WTC11 (cell line): ENCODE results near the gene FHIT. TPM values are rescaled to one million over a fixed set of nuclear protein-coding genes. Genes with fewer than 3 reads are reported as not detected.

Source experiments
- ATAC-seq: fragments of 200-7000 bp; cut with Tn5 transposase; 2 replicates; pipeline ENCODE4 v1.10.0; 2021; ENCODE audit warnings: mild to moderate bottlenecking, moderate library complexity
- CTCF ChIA-PET: fragments of 300-600 bp; sonication (Branson Sonifier 250); formaldehyde crosslinking; loops from one replicate; lab custom pipeline; 2021; ENCODE audit warnings: antibody characterized with exemption; lab: Charles Lee
- POLR2A ChIA-PET: fragments of 350-600 bp; sonication (Branson Sonifier 250); formaldehyde crosslinking; loops from one replicate; lab custom pipeline; 2021; ENCODE audit warnings: antibody characterized with exemption; lab: Charles Lee
- DNase-seq: peaks from one replicate; pipeline ENCODE4 v3.0.0; 2021; ENCODE audit warnings: low spot score
- H3K27ac Mint-ChIP-seq: 2 replicates; pipeline ENCODE4 v1.8.0; 2021; ENCODE audit warnings: mixed read lengths
- H3K27me3 Mint-ChIP-seq: 2 replicates; pipeline ENCODE4 v1.8.0; 2021; ENCODE audit warnings: low read depth, mild to moderate bottlenecking, moderate library complexity, mixed read lengths
- H3K36me3 Mint-ChIP-seq: 2 replicates; pipeline ENCODE4 v1.8.0; 2021; ENCODE audit warnings: mixed read lengths
- H3K4me1 Mint-ChIP-seq: 2 replicates; pipeline ENCODE4 v1.8.0; 2022; ENCODE audit warnings: mixed read lengths
- H3K4me3 Mint-ChIP-seq: 2 replicates; pipeline ENCODE4 v1.8.0; 2021; ENCODE audit warnings: mild to moderate bottlenecking, moderate library complexity, mixed read lengths
- H3K9me3 Mint-ChIP-seq: 2 replicates; pipeline ENCODE4 v1.8.0; 2021; ENCODE audit warnings: mixed read lengths
- AR ChIP-seq: fragments of 250-450 bp; sonication (Bioruptor Pico); IDR thresholded peaks from 2 replicates; pipeline ENCODE4 v1.9.0; 2021; ENCODE audit warnings: mild to moderate bottlenecking
- ATF2 ChIP-seq: sonication (generic); formaldehyde crosslinking; IDR thresholded peaks from 2 replicates; pipeline ENCODE4 v1.8.1; 2022; ENCODE audit warnings: low read depth, missing genetic modification reagents, borderline replicate concordance
- CREB1 ChIP-seq: sonication (generic); formaldehyde crosslinking; IDR thresholded peaks from 2 replicates; pipeline ENCODE4 v1.8.0; 2023; ENCODE audit warnings: mild to moderate bottlenecking, missing genetic modification reagents
- ELF4 ChIP-seq: sonication (generic); formaldehyde crosslinking; IDR thresholded peaks from 2 replicates; pipeline ENCODE4 v1.8.1; 2022; ENCODE audit warnings: low read depth, mild to moderate bottlenecking, moderate library complexity, missing genetic modification reagents
- FOXJ3 ChIP-seq: sonication (generic); formaldehyde crosslinking; IDR thresholded peaks from 2 replicates; pipeline ENCODE4 v1.9.0; 2021; ENCODE audit warnings: missing genetic modification reagents, mild to moderate bottlenecking, borderline replicate concordance
- GRHL2 ChIP-seq: fragments of 250-450 bp; sonication (Bioruptor Pico); IDR thresholded peaks from 2 replicates; pipeline ENCODE4 v1.8.0; 2022; ENCODE audit warnings: mild to moderate bottlenecking, moderate library complexity; ENCODE audit not compliant: insufficient replicate concordance, severe bottlenecking
- GTF2I ChIP-seq: fragments of 250-450 bp; sonication (Bioruptor Pico); conservative IDR thresholded peaks from 2 replicates; pipeline ENCODE4 v1.4.0; 2021; ENCODE audit warnings: mild to moderate bottlenecking
- IRF1 ChIP-seq: sonication (generic); formaldehyde crosslinking; IDR thresholded peaks from 2 replicates; pipeline ENCODE4 v1.8.0; 2023; ENCODE audit warnings: missing genetic modification reagents
- IRF2 ChIP-seq: sonication (generic); formaldehyde crosslinking; IDR thresholded peaks from 2 replicates; pipeline ENCODE4 v1.8.0; 2022; ENCODE audit warnings: low read depth, missing genetic modification reagents, borderline replicate concordance
- JAZF1 ChIP-seq: fragments of 250-450 bp; sonication (Bioruptor Pico); IDR thresholded peaks from 2 replicates; pipeline ENCODE4 v1.9.0; 2021; ENCODE audit warnings: moderate library complexity, mild to moderate bottlenecking, inconsistent platforms
- MAX ChIP-seq: sonication (generic); formaldehyde crosslinking; IDR thresholded peaks from 2 replicates; pipeline ENCODE4 v1.8.0; 2022; ENCODE audit warnings: mild to moderate bottlenecking, missing genetic modification reagents
- MLX ChIP-seq: sonication (generic); formaldehyde crosslinking; IDR thresholded peaks from 2 replicates; pipeline ENCODE4 v1.8.1; 2023; ENCODE audit warnings: mild to moderate bottlenecking, missing genetic modification reagents, moderate library complexity
- MYBL2 ChIP-seq: sonication (generic); formaldehyde crosslinking; IDR thresholded peaks from 2 replicates; pipeline ENCODE4 v1.8.1; 2023; ENCODE audit warnings: mild to moderate bottlenecking, moderate library complexity, missing genetic modification reagents
- NFE2L1 ChIP-seq: sonication (generic); formaldehyde crosslinking; IDR thresholded peaks from 2 replicates; pipeline ENCODE4 v1.8.1; 2023; ENCODE audit warnings: missing genetic modification reagents
- NR2C2 ChIP-seq: sonication (generic); formaldehyde crosslinking; IDR thresholded peaks from 2 replicates; pipeline ENCODE4 v1.8.0; 2022; ENCODE audit warnings: mild to moderate bottlenecking, missing genetic modification reagents
- RELA ChIP-seq: sonication (generic); formaldehyde crosslinking; IDR thresholded peaks from 2 replicates; pipeline ENCODE4 v1.8.1; 2022; ENCODE audit warnings: missing genetic modification reagents, mild to moderate bottlenecking, borderline replicate concordance
- ZBTB43 ChIP-seq: sonication (generic); formaldehyde crosslinking; IDR thresholded peaks from 2 replicates; pipeline ENCODE4 v1.8.1; 2023; ENCODE audit warnings: mild to moderate bottlenecking, missing genetic modification reagents
- ZNF232 ChIP-seq: sonication (generic); formaldehyde crosslinking; IDR thresholded peaks from 2 replicates; pipeline ENCODE4 v1.8.0; 2022; ENCODE audit warnings: mild to moderate bottlenecking, missing genetic modification reagents
- ZNF396 ChIP-seq: fragments of 250-450 bp; sonication (Bioruptor Pico); IDR thresholded peaks from 2 replicates; pipeline ENCODE4 v1.8.0; 2021; ENCODE audit warnings: mild to moderate bottlenecking, moderate library complexity, borderline replicate concordance
- total RNA-seq: library from RNA; stranded (reverse); gene quantifications from 3 replicates; pipeline ENCODE4 v1.2.3, GENCODE V29; 2021

FHIT gene
- total RNA-seq, 1 experiment from 2014 or later, result 2.6 TPM

GRCh38 chr3:59876533-59877062, 1374.7 kb downstream of the FHIT start:
- no peaks in the 10 kb centered on the region for H3K27me3 Mint-ChIP-seq
- ATAC-seq (no peak), DNase-seq (no peak)
- no peak overlapping the region for H3K4me3 Mint-ChIP-seq
- H3K9me3 Mint-ChIP-seq, result peaks cover 6% of the 10 kb centered on the region; the same call in 1 of the 2 replicates
- peaks cover 35% of the 10 kb centered on the region for H3K4me1 Mint-ChIP-seq
- TF ChIP-seq FOXJ3 (no peak), NFE2L1 (CRISPR knock-in tag) (no peak), MYBL2 (no peak), ZNF396 (CRISPR knock-in tag) (no peak), CREB1 (CRISPR knock-in tag) (no peak), NR2C2 (CRISPR knock-in tag) (no peak), ZNF232 (CRISPR knock-in tag) (no peak), RELA (CRISPR knock-in tag) (no peak), AR (CRISPR knock-in tag) (no peak), IRF2 (no peak), JAZF1 (CRISPR knock-in tag) (no peak), ZBTB43 (CRISPR knock-in tag) (no peak), MLX (CRISPR knock-in tag) (no peak), ATF2 (no peak), GRHL2 (CRISPR knock-in tag) (no peak), IRF1 (CRISPR knock-in tag) (no peak), GTF2I (CRISPR knock-in tag) (no peak), ELF4 (CRISPR knock-in tag) (no peak), MAX (CRISPR knock-in tag) (no peak)
- TF ChIP-seq, all 79 proteins: peak for 0
- no peak overlapping the region for H3K27ac Mint-ChIP-seq
- POLR2A ChIA-PET, result no interaction called here
- no peaks in the 10 kb centered on the region for H3K36me3 Mint-ChIP-seq
- CTCF ChIA-PET, result no interaction called here
